ENCODE measurements around the gene TLX3.

The TLX3 gene

GRCh38 chr5:171314728-171315385, 5.8 kb downstream of the TLX3 start:
- TF ChIP-seq CTCF (IDR thresholded peaks at IDR 0.05; ENCODE audit: borderline replicate concordance, control extremely low read depth, extremely low read depth, insufficient read depth, missing control alignments) = no peak
- in situ Hi-C loops (cut with MboI; ENCODE audit: low sequenced_read_pairs, unreplicated experiment) = no loop called here
- no peak for DNase-seq (ENCODE audit: low spot score)

- TF ChIP-seq CTCF (IDR thresholded peaks at IDR 0.05; ENCODE audit: borderline replicate concordance, control extremely low read depth, extremely low read depth, insufficient read depth, missing control alignments) = no peak
Observed at GRCh38 chr5:171315386-171315891, 6.4 kb downstream of the TLX3 start.

GRCh38 chr5:171315925-171316257, 6.8 kb downstream of the TLX3 start:
- TF ChIP-seq CTCF (IDR thresholded peaks at IDR 0.05; ENCODE audit: borderline replicate concordance, control extremely low read depth, extremely low read depth, insufficient read depth, missing control alignments) = no peak
- no peak for DNase-seq (ENCODE audit: low spot score)
- in situ Hi-C loops (cut with MboI; ENCODE audit: low sequenced_read_pairs, unreplicated experiment) = no loop called here

More at GRCh38 chr5:171315386-171315891, 6.4 kb downstream of the TLX3 start:
- in situ Hi-C loops (cut with MboI; ENCODE audit: low sequenced_read_pairs, unreplicated experiment) = no loop called here
- no peak for DNase-seq (ENCODE audit: low spot score)

- in situ Hi-C loops (cut with MboI; ENCODE audit: low sequenced_read_pairs, unreplicated experiment) = no loop called here
- DNase-seq (ENCODE audit: low spot score) = no peak
- TF ChIP-seq CTCF (IDR thresholded peaks at IDR 0.05; ENCODE audit: borderline replicate concordance, control extremely low read depth, extremely low read depth, insufficient read depth, missing control alignments) = no peak
Observed at GRCh38 chr5:171316258-171317121, 7.4 kb downstream of the TLX3 start.

GRCh38 chr5:171317230-171317629, 8.2 kb downstream of the TLX3 start:
- no peak for DNase-seq (ENCODE audit: low spot score)
- in situ Hi-C loops (cut with MboI; ENCODE audit: low sequenced_read_pairs, unreplicated experiment) = no loop called here
- no peak for TF ChIP-seq CTCF (IDR thresholded peaks at IDR 0.05; ENCODE audit: borderline replicate concordance, control extremely low read depth, extremely low read depth, insufficient read depth, missing control alignments)

GRCh38 chr5:171318026-171318425, 9.0 kb downstream of the TLX3 start:
- DNase-seq (ENCODE audit: low spot score) = no peak
- in situ Hi-C loops (cut with MboI; ENCODE audit: low sequenced_read_pairs, unreplicated experiment) = no loop called here
- no peak for TF ChIP-seq CTCF (IDR thresholded peaks at IDR 0.05; ENCODE audit: borderline replicate concordance, control extremely low read depth, extremely low read depth, insufficient read depth, missing control alignments)
